Astrocyte of the spinal cord (primary cell): ENCODE data around the gene SELENOO.

Experiments used
- DNase-seq: peaks from one replicate; pipeline ENCODE4 v3.0.0; 2011; ENCODE audit warnings: low read depth, low spot score
- H3K4me3 ChIP-seq: 2 replicates; pipeline ENCODE4 v1.5.1; 2011; ENCODE audit warnings: low read depth, mild to moderate bottlenecking, low read length, moderate library complexity
- CTCF ChIP-seq: IDR thresholded peaks from 2 replicates; pipeline ENCODE4 v1.5.1; 2012; ENCODE audit warnings: low read depth, mild to moderate bottlenecking, low read length, inconsistent platforms
- in situ Hi-C: cut with HindIII; loops from 2 replicates; pipeline ENCODE4 v1.10.0; 2017; ENCODE audit warnings: low sequenced_read_pairs

SELENOO gene

DNA sequence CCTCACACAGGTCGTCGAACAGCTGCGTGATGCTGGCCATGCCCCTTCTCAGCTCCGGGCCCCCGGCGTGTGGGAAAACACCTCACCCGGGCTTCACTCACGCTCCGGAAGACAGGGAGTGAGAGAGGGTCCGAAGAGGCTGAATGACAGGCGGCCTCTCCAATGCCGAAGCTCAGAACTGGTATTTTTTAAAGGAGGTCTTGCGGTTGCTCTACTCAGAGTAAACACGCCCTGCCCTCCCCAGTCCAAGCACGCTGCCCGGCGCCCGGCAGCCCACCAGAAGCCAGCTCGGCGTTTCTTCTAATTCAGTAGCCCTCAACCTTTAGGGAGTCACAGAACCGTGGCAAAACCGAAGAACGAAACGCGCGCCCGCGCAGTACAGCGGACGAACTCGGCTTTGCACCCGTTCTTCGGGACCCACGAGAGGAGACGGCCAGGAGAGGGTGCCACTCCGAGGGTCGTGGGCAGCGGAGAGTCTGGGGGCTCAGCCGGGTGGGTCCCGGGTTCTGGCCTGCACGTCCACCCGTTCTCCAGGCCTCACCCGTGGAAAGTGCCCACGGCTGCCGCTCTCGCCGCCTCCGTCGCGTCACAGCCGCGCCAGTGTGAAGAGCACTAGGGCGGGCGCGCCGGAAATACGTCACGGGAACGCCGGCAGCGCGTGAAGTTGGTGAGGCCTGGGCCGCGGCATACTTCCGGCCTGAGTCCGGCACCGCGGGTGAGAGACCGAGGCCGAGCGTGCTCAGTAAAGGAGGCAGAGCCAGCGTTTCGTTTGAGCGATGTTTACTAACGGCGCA, 43.8 kb downstream of the SELENOO start, which contains the start of gene TUBGCP6:
TSS of gene TUBGCP6 (minus strand) at position 604 of the 794 bp plus-strand sequence. CDS start at position 40, 564 bp downstream.
- in situ Hi-C loops, result no loop called here
- DNase-seq, result peak; percentile 92
- TF ChIP-seq CTCF, result no peak
- H3K4me3 ChIP-seq, result peak within 1 kb of the TSS; percentile 98

GRCh38 chr22:50245214-50246072, 44.6 kb downstream of the SELENOO start:
- H3K4me3 ChIP-seq, result peak overlapping the region; percentile 98
- no peak for TF ChIP-seq CTCF
- in situ Hi-C loops, result no loop called here
- DNase-seq, result no peak

DNA sequence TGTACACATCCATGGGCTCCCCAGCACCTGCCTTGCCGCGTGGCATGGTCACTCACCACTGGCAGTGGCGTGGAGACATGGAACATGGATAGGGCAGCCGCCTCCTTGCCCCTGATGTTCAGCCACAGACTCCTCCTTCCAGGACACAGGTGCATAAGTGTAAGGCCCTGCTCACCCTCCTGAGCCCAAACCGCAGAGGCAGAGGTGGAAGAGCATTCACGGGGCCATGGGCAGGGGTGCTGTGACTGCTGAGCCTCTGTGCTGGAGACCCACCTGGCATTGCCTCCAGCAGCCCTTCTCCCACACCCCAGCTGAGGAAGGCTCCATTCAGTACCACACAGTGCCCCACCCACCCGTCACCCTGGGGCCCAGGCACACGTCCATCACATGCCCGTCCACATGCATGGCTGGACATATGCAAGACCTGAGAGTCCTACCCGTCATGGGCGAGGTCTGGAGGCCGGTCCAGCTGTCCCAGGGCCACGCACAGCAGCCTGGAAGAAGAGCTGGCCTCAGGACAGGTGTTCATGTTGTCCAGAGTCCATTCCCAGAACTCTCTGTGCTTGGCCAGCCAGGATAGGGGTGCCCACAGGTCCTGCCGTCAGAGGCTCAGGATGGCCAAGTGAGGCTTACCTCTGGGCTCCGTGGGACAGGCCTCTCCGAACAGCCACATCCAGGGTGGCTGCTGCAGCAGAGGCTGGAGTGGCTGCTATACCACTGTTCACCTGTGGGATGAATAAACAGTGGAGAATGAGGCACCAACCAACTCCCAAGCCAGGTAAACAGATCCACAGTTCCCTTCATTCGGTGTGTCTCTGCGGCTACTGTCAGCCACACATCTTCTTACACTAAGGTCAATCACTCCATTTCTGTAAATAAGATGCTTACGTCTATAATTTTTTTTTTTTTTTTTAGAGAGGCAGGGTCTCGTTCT, 45.7 kb downstream of the SELENOO start:
- in situ Hi-C loops, result no loop called here
- no peak for TF ChIP-seq CTCF
- no peak for DNase-seq
- H3K4me3 ChIP-seq, result no peak overlapping the region

DNA sequence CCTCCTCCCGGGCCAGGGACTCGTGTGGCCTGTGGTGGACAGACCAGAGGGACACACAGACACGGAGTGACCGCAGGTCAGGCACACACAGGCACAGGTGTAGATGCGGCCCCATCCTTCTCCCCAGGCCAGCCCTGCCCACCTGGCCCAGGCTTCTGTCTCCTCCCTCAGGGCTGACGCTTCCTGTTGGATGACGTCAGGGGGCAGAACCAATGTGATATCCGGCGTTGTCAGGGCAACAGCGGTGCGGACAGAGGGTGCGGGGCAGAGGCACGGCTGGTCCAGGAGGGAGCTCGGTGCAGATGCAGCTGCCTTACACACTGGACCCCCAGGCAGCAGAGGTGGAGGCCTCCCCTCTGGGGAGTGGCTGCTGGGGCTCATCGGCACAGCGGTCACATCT, 46.9 kb downstream of the SELENOO start:
- H3K4me3 ChIP-seq, result no peak overlapping the region

GRCh38 chr22:50248196-50249081, 47.6 kb downstream of the SELENOO start:
- TF ChIP-seq CTCF, result no peak
- in situ Hi-C loops, result no loop called here
- DNase-seq, result no peak
- H3K4me3 ChIP-seq, result no peak overlapping the region

More for the DNA sequence above, 46.9 kb downstream of the SELENOO start:
- no peak for TF ChIP-seq CTCF
- in situ Hi-C loops, result no loop called here
- DNase-seq, result peak; percentile 56
